Transverse colon (tissue), 4 donors: Measurements from ENCODE around the gene TDO2. TPM values are rescaled to one million over a fixed set of nuclear protein-coding genes. Genes with fewer than 3 reads are reported as not detected.

Experiments used
- DNase-seq: peaks from one replicate; pipeline ENCODE4 v3.0.0-alpha.2; 2019
- H3K27ac ChIP-seq, 4 donors: fragments of 200-600 bp; sonication (generic); 2 replicates each; pipeline ENCODE4 v1.5.1; 2016 to 2018; ENCODE audit warnings: inconsistent platforms in 4 of 4
- H3K27me3 ChIP-seq: fragments of 200-600 bp; sonication (generic); 2 replicates; pipeline ENCODE4 v1.5.1; 2017; ENCODE audit warnings: inconsistent platforms
- H3K36me3 ChIP-seq, 4 donors: fragments of 200-600 bp; sonication (generic); 2 replicates each; pipeline ENCODE4 v1.5.1; 2017 to 2019; ENCODE audit warnings: inconsistent platforms in 4 of 4
- H3K4me1 ChIP-seq, 4 donors: fragments of 200-600 bp; sonication (generic); 2 replicates each; pipeline ENCODE4 v1.5.1; 2017 to 2020; ENCODE audit warnings: inconsistent platforms in 4 of 4
- H3K4me3 ChIP-seq, 4 donors: fragments of 200-600 bp; sonication (generic); 1 replicate in 1 of 4; 2 replicates in 3 of 4; pipeline versions ENCODE4 v1.5.1 to v1.6.1; 2017 to 2019; ENCODE audit warnings: inconsistent platforms in 4 of 4
- H3K9me3 ChIP-seq, 2 donors: fragments of 200-600 bp; sonication (generic); 2 replicates each; pipeline ENCODE4 v1.5.1; 2017 to 2019; ENCODE audit warnings: inconsistent platforms in 2 of 2
- EP300 ChIP-seq: sonication (generic); formaldehyde crosslinking; IDR thresholded peaks from one replicate; pipeline ENCODE4 v1.6.1; 2017; ENCODE audit warnings: antibody characterized with exemption, low read depth
- POLR2A ChIP-seq: fragments of 450-650 bp; IDR thresholded peaks from one replicate; pipeline ENCODE4 v1.6.1; 2016; ENCODE audit warnings: antibody characterized with exemption, mild to moderate bottlenecking, moderate library complexity
- POLR2AphosphoS5 ChIP-seq, 3 donors: sonication (generic); formaldehyde crosslinking; IDR thresholded peaks; one replicate each; pipeline ENCODE4 v1.6.1; 2016; ENCODE audit warnings: antibody characterized with exemption in 3 of 3
- WGBS, 2 donors: methylation state at CpG; one replicate each; pipeline ENCODE4 v1.1.5; 2018; ENCODE audit warnings: low coverage in 1 of 2; 5-methylcytosine and 5-hydroxymethylcytosine counted together
- in situ Hi-C, 4 donors: fragments of 200-750 bp; cut with MboI; loops; one replicate each; pipeline versions ENCODE4 v1.15.0 to v1.15.1; 2017; ENCODE audit warnings: low sequenced_read_pairs in 3 of 4, low pct_ligation_motif_present in 1 of 4, low pct_unique_long_range_greater_than_20kb in 1 of 4
- intact Hi-C: fragments of 100-400 bp; cut with DNase I; formaldehyde crosslinking; loops from one replicate; pipeline ENCODE4 v1.15.1; 2023; ENCODE audit warnings: low total_unique reads
- total RNA-seq, 4 donors: library from RNA; depleted of rRNA; stranded (reverse); fragments of >200 nt; gene quantifications; one replicate each; pipeline ENCODE4 v1.1.0, GENCODE V29; 2016
- TF ChIP-seq, protein P1 (sequence below), 5 experiments: fragments of 200-600 bp in 3 of 5; fragments of 450-650 bp in 2 of 5; sonication (generic) in 3 of 5; IDR thresholded peaks; 1 replicate in 2 of 5; 2 replicates in 3 of 5; pipeline ENCODE4 v1.5.1; 2016 to 2017; ENCODE audit warnings: antibody characterized with exemption in 5 of 5, inconsistent platforms in 3 of 5, mild to moderate bottlenecking in 2 of 5, moderate library complexity in 1 of 5

The TDO2 gene
- under 1 TPM in 1 of 4 donors, not detected in 3; 0.64 TPM for total RNA-seq

DNA sequence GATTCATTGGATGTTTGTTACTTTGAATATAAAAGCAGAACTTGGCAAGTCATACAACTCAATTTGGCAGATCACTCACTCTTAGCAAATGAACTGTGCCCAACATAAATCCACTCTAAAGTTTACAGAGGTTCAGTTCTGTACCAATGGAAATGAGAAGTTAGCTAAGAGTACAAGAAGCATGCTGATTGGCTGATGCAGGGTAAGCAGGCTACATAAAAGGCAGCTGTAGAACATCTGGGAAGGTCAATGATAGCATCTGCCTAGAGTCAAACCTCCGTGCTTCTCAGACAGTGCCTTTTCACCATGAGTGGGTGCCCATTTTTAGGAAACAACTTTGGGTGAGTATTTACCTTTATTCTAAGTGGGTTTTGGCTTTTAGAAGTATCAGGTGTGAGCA lies at the start of gene TDO2:
Gene TDO2 (plus strand): TSS at position 244 of the 400 bp plus-strand sequence. CDS start 63 bp downstream, at position 307.
- H3K27me3 ChIP-seq: no peaks in the 10 kb centered on the region
- in situ Hi-C loops (no loop called here), intact Hi-C loops (no loop called here)
- no peaks in the 10 kb centered on the region for H3K9me3 ChIP-seq
- H3K4me3 ChIP-seq: no peak within 1 kb of the TSS
- no peak within 1 kb of the TSS for H3K27ac ChIP-seq
- no peaks in the 10 kb centered on the region for H3K36me3 ChIP-seq
- no peak for TF ChIP-seq POLR2AphosphoS5 (IDR thresholded peaks at IDR 0.05)
- no peak for TF ChIP-seq POLR2A
- TF ChIP-seq EP300: no peak
- TF ChIP-seq, protein P1, sequence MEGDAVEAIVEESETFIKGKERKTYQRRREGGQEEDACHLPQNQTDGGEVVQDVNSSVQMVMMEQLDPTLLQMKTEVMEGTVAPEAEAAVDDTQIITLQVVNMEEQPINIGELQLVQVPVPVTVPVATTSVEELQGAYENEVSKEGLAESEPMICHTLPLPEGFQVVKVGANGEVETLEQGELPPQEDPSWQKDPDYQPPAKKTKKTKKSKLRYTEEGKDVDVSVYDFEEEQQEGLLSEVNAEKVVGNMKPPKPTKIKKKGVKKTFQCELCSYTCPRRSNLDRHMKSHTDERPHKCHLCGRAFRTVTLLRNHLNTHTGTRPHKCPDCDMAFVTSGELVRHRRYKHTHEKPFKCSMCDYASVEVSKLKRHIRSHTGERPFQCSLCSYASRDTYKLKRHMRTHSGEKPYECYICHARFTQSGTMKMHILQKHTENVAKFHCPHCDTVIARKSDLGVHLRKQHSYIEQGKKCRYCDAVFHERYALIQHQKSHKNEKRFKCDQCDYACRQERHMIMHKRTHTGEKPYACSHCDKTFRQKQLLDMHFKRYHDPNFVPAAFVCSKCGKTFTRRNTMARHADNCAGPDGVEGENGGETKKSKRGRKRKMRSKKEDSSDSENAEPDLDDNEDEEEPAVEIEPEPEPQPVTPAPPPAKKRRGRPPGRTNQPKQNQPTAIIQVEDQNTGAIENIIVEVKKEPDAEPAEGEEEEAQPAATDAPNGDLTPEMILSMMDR (IDR thresholded peaks at IDR 0.05): no peak
- no peaks in the 10 kb centered on the region for H3K4me1 ChIP-seq
- DNase-seq: no peak
- 37 to 55% methylated on average over 1 of the region's 1 CpG for WGBS, 2 donors

DNA sequence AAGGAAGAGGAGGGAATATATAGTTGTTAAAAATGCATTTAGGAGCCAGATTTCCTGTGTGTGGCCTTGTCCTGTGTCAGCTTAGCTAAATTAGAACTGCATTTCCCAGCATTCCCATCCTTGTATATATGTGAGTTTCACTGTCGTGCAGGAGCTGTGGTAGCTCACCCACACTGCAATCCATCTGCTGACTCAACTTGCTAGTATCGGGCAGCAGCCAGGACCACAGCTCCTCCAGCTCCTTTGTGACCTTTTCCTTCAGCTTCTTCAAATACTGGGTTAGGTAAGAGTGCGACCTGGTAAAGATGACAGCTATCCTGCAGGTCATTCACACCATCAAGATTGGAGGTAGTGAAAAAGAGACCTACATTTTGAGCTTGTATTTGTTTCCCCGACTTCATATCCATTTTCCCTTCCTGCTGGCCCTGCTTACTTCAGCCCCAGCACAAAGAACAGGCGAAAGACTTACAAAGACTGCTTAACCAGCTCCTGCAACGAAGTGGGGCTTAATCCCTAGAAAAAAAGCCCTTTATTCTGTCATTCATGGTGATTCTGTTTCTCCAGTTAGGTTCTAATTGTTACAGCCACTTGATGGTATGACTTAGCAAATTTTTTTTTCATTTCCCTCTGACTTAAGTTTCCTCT lies 48.8 kb upstream of the TDO2 start:
- intact Hi-C loops: no loop called here
- Histone ChIP-seq H3K36me3 (no peaks in the 10 kb centered on the region), H3K4me3 (no peak overlapping the region), H3K27ac (no peak overlapping the region), H3K27me3 (no peaks in the 10 kb centered on the region), H3K9me3 (no peaks in the 10 kb centered on the region), H3K4me1 (no peaks in the 10 kb centered on the region)
- TF ChIP-seq, protein P1 (IDR thresholded peaks at IDR 0.05): no peak
- TF ChIP-seq POLR2A (no peak), EP300 (no peak), POLR2AphosphoS5 (IDR thresholded peaks at IDR 0.05) (no peak)
- DNase-seq: no peak
- 61 to 64% methylated on average over 6 of the region's 6 CpGs for WGBS, 2 donors
- in situ Hi-C loops: no loop called here

DNA sequence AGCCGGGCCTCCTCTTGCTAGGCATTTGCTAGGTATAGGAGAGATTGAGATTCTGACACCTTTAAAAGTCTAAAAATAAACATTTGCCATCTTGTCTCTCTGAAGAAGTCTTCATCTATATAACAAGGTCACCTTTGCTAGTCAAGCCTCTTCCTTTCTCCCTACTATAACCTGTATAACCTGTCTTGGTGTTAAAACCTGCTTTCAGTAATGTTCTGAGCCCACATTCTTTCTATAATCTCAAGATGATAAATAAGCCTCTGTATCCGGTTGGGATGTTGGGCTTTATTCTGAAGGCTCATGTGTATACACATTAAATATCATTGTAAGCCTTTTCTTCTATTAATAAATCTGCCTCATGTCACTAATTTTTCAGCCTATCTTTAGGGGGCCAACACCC lies 47.6 kb upstream of the TDO2 start:
- no peak overlapping the region for H3K4me3 ChIP-seq
- no peaks in the 10 kb centered on the region for H3K9me3 ChIP-seq
- no peak for TF ChIP-seq POLR2A
- TF ChIP-seq, protein P1 (IDR thresholded peaks at IDR 0.05): no peak
- no peak for TF ChIP-seq POLR2AphosphoS5 (IDR thresholded peaks at IDR 0.05)
- no peaks in the 10 kb centered on the region for H3K4me1 ChIP-seq
- WGBS, 2 donors: 69 to 74% methylated on average over 2 of the region's 2 CpGs
- no peak for DNase-seq
- H3K27me3 ChIP-seq: no peaks in the 10 kb centered on the region
- in situ Hi-C loops: no loop called here
- H3K36me3 ChIP-seq: no peaks in the 10 kb centered on the region
- intact Hi-C loops: no loop called here
- H3K27ac ChIP-seq: no peak overlapping the region

DNA sequence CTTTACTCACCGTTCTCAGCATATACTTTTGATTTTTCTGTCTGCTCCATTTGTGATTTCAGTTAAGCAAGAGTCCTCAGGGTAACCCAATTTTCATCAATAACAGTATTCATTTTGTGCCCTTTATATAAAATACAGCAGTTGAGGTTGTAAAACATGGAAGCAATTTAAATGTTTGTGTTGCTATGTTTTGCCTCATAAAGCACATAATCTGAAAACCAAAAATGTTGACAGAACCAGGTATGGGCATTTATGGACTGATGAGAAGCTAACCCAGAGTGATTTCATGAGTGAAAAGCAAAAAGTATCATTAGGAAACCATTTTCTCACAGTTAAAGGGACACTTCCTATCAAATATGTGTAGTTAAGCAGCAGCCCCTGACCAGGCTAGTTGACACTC lies 37.3 kb upstream of the TDO2 start, which contains the start of gene ASIC5:
Gene ASIC5 (minus strand): TSS at position 101 of the 400 bp plus-strand sequence. CDS start 51 bp downstream, at position 50.
- intact Hi-C loops: no loop called here

More for the DNA sequence above, 37.3 kb upstream of the TDO2 start, which contains the start of gene ASIC5:
- peaks cover 0 to 6% of the 10 kb centered on the region in 2 donors for H3K9me3 ChIP-seq
- no peaks in the 10 kb centered on the region for H3K4me1 ChIP-seq
- H3K27me3 ChIP-seq: no peaks in the 10 kb centered on the region
- WGBS, 2 donors: 0% methylated on average over 1 of the region's 1 CpG
- no peak for TF ChIP-seq POLR2A
- TF ChIP-seq, protein P1 (IDR thresholded peaks at IDR 0.05): no peak
- no peak for TF ChIP-seq EP300
- in situ Hi-C loops: no loop called here
- H3K36me3 ChIP-seq: no peaks in the 10 kb centered on the region
- no peak for DNase-seq
- no peak within 1 kb of the TSS for H3K27ac ChIP-seq
- H3K4me3 ChIP-seq: no peak within 1 kb of the TSS
